ENCODE measurements around the gene SLC25A39.

The SLC25A39 gene

DNA sequence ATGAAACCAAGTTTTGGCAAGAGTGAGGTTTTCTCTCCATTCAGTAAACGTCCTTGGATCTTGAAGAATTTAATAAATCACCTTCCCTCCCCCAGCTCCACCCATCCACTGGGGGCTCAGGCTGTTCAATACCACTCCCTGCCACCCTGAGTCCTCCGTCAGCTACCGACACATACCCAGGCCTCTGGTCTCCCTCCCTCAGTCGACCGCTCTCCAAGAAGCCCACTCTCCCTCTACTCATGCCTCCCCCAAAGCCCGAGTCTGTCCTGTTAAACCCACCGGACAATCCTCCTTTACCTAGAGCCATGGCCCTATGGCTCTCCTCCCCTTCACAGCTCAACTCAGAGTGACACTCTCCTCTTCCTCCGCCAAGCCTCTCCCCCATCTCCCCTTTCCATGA, 37.0 kb downstream of the SLC25A39 start:
- H3K4me3 ChIP-seq (ENCODE audit: low read length), result no peak overlapping the region
- DNase-seq (ENCODE audit: low read depth), result no peak
- TF ChIP-seq, protein P1, sequence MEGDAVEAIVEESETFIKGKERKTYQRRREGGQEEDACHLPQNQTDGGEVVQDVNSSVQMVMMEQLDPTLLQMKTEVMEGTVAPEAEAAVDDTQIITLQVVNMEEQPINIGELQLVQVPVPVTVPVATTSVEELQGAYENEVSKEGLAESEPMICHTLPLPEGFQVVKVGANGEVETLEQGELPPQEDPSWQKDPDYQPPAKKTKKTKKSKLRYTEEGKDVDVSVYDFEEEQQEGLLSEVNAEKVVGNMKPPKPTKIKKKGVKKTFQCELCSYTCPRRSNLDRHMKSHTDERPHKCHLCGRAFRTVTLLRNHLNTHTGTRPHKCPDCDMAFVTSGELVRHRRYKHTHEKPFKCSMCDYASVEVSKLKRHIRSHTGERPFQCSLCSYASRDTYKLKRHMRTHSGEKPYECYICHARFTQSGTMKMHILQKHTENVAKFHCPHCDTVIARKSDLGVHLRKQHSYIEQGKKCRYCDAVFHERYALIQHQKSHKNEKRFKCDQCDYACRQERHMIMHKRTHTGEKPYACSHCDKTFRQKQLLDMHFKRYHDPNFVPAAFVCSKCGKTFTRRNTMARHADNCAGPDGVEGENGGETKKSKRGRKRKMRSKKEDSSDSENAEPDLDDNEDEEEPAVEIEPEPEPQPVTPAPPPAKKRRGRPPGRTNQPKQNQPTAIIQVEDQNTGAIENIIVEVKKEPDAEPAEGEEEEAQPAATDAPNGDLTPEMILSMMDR (conservative IDR thresholded peaks at IDR 0.05; ENCODE audit: low read depth, low read length), result no peak

DNA sequence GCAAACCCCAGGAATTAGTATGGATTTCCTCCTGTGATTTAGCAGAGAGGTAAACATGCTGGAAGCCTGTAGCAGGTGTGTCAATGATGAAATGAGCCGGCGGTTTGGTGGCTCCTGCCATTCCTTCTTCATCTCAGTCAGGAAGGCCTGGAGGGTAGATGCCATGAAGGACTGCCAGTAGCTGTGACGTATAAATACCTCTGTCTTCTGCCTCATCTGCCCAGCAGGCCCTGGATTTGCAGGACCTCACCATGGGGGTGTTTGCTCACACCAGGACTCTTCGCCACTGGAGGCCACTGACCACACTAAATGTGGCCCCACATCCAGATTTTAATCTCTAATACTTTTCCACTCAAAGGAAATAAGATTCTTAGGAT, 40.6 kb downstream of the SLC25A39 start:
- H3K4me3 ChIP-seq (ENCODE audit: low read length), result no peak overlapping the region
- TF ChIP-seq, protein P1 (conservative IDR thresholded peaks at IDR 0.05; ENCODE audit: low read depth, low read length), result no peak
- DNase-seq (ENCODE audit: low read depth), result no peak

DNA sequence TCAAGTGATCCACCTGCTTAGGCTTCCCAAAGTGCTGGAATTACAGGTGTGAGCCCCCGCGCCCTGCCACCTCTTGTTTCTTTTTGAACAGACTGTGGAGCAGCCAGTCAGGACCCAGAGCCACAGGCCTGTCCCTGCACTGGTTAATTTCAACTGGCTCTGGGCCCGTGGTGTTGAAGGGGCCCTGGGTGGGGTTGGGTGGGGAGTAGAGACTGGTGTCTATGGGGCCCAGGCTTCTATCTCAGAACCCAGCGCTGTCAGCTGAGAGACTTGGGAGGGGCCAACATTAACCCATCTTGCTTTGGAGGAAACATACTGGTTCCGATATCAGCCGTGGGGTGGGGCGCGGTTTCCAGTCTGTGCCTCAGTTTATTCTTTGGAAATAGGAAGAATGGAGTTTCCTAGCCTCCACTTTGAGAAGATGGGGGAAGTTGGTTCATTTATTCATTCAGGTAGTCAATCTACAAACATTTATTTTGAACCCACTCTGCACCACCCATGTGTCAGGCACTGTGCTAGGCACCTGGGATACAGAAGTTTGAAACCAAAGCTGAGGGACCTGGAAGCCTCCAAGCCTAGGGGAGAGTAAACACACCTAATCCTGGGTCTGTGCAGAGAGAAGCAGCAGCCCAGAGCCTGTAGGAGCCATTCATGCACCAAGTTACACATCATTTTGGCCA, 41.1 kb downstream of the SLC25A39 start:
- TF ChIP-seq, protein P1 (conservative IDR thresholded peaks at IDR 0.05; ENCODE audit: low read depth, low read length), result no peak
- DNase-seq (ENCODE audit: low read depth), result no peak
- no peak overlapping the region for H3K4me3 ChIP-seq (ENCODE audit: low read length)

DNA sequence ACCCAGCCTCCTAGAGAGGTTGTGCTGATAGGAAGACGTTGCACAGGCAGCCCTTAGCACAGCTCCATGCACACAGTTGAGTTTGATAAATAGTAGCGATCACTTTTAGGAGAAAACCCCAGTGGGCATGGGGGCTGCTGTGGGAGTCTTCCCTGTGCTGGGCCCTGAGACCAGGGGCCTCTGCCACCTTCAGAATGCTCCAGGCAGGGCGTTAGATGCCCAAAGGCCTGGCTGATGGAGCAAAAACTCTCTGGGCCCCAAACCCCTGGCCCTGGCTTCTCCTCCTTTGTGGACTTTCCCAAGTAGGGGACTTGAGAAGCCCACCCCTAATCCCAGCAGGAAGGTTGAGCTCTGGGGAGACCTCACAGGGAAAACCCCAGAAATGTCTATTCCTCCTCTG, 42.4 kb downstream of the SLC25A39 start:
- TF ChIP-seq, protein P1 (conservative IDR thresholded peaks at IDR 0.05; ENCODE audit: low read depth, low read length), result no peak
- H3K4me3 ChIP-seq (ENCODE audit: low read length), result no peak overlapping the region
- DNase-seq (ENCODE audit: low read depth), result no peak

DNA sequence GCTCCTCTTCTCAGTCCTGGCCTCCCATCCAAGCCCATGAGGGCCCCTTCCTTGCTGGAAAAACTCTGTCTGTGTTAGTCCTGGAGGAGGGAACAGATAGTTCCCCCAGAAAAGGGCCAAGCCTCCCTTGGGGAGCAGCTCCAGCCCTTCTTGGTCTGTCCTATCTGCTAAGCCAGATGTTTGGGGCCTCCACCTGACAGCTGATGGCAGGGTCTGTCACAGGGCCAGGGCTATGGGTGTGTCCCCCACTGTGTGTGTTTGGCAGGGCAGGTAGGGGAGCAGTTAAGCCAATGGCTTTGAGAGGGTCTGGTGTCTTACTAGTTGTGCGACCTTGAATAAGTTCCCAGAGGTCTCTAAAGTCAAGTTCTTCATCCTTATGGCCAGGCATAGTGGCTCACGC, 43.1 kb downstream of the SLC25A39 start:
- TF ChIP-seq, protein P1 (conservative IDR thresholded peaks at IDR 0.05; ENCODE audit: low read depth, low read length), result no peak
- H3K4me3 ChIP-seq (ENCODE audit: low read length), result no peak overlapping the region
- DNase-seq (ENCODE audit: low read depth), result no peak

DNA sequence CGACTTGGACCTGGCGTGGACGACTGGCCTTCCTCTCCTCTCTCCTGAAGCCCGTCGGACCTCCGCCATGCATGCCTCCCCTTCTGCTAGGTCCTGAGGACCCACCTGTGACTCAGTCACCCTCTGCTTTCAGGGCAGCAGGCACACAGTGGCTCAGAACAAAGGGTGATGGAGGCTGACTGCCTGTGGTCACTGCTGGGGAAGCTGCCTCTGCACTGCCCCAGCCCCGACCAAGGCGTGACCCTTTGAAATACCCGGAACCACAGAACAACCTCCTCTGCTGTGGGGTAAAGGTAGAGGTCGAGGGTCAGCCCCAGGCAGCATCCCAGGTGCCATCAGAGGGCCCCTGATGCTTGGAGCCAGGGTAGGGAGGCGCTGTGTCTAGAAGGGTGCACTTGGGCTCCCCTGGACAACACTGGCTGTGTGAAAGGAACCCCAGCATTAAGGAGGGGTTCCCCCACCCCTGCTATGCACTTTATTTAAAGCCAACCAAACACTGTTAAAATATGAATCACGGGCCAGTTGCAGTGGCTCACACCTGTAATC, 44.2 kb downstream of the SLC25A39 start:
- TF ChIP-seq, protein P1 (conservative IDR thresholded peaks at IDR 0.05; ENCODE audit: low read depth, low read length), result no peak
- no peak overlapping the region for H3K4me3 ChIP-seq (ENCODE audit: low read length)
- no peak for DNase-seq (ENCODE audit: low read depth)
